Chondrocyte (in vitro differentiated cells): ENCODE measurements around the gene MOSMO. TPM values are rescaled to one million over a fixed set of nuclear protein-coding genes. Genes with fewer than 3 reads are reported as not detected.
"Not testable (repeated sequence)": the region's sequence is repeated elsewhere in the genome, so short reads cannot be mapped to it uniquely, and the experiment has no call there.

ENCODE experiments used
- DNase-seq: peaks from one replicate; pipeline ENCODE4 v3.0.0; 2021; ENCODE audit warnings: mixed read lengths, low spot score
- H3K27ac Mint-ChIP-seq: one replicate; pipeline ENCODE4 v1.8.0; 2021; ENCODE audit warnings: mild to moderate bottlenecking, moderate library complexity, mixed read lengths; ENCODE audit not compliant: unreplicated experiment
- H3K27me3 Mint-ChIP-seq: 2 replicates; pipeline ENCODE4 v1.8.0; 2021; ENCODE audit warnings: low read depth, mixed read lengths
- H3K36me3 Mint-ChIP-seq: 2 replicates; pipeline ENCODE4 v1.8.0; 2021; ENCODE audit warnings: low read depth, mixed read lengths
- H3K4me1 Mint-ChIP-seq: 2 replicates; pipeline ENCODE4 v1.8.0; 2021; ENCODE audit warnings: low read depth, mild to moderate bottlenecking, mixed read lengths
- H3K4me3 Mint-ChIP-seq: one replicate; pipeline ENCODE4 v1.8.0; 2021; ENCODE audit warnings: mild to moderate bottlenecking, moderate library complexity, mixed read lengths; ENCODE audit not compliant: unreplicated experiment
- H3K9me3 Mint-ChIP-seq: 2 replicates; pipeline ENCODE4 v1.8.0; 2021; ENCODE audit warnings: low read depth, mixed read lengths
- CTCF ChIP-seq: fragments of 200-600 bp; sonication (generic); IDR thresholded peaks from 2 replicates; pipeline ENCODE4 v1.5.0; 2021; ENCODE audit warnings: antibody characterized with exemption, mild to moderate bottlenecking, moderate library complexity
- total RNA-seq: library from RNA; stranded (reverse); gene quantifications from 3 replicates; pipeline ENCODE4 v1.2.1, GENCODE V29; 2021

Gene MOSMO
- total RNA-seq, 1 donor from 2014 or later = 9.7 TPM

GRCh38 chr16:22124583-22125284 is 116.8 kb downstream of the MOSMO start:
- H3K36me3 Mint-ChIP-seq = no peaks in the 10 kb centered on the region
- H3K4me3 Mint-ChIP-seq = no peak overlapping the region
- no peak for DNase-seq
- H3K4me1 Mint-ChIP-seq = no peaks in the 10 kb centered on the region
- H3K9me3 Mint-ChIP-seq = peaks cover 5% of the 10 kb centered on the region
- no peak overlapping the region for H3K27ac Mint-ChIP-seq
- H3K27me3 Mint-ChIP-seq = peaks cover 13% of the 10 kb centered on the region
- TF ChIP-seq CTCF = no peak

- no peak for DNase-seq
- H3K27ac Mint-ChIP-seq = no peak overlapping the region
- no peaks in the 10 kb centered on the region for H3K36me3 Mint-ChIP-seq
- no peak for TF ChIP-seq CTCF
- H3K4me3 Mint-ChIP-seq = no peak overlapping the region
- no peaks in the 10 kb centered on the region for H3K4me1 Mint-ChIP-seq
- H3K9me3 Mint-ChIP-seq = peaks cover 5% of the 10 kb centered on the region
- H3K27me3 Mint-ChIP-seq = peaks cover 13% of the 10 kb centered on the region
Measured at GRCh38 chr16:22126037-22126558, 118.2 kb downstream of the MOSMO start.

GRCh38 chr16:22128537-22128936 is 120.6 kb downstream of the MOSMO start:
- H3K9me3 Mint-ChIP-seq, H3K4me1 Mint-ChIP-seq, H3K27me3 Mint-ChIP-seq, DNase-seq, H3K27ac Mint-ChIP-seq, H3K36me3 Mint-ChIP-seq, H3K4me3 Mint-ChIP-seq: not testable (repeated sequence)

- Mint-ChIP-seq H3K9me3 (peaks cover 5% of the 10 kb centered on the region), H3K27me3 (peaks cover 12% of the 10 kb centered on the region)
Measured at GRCh38 chr16:22130528-22130927, 122.6 kb downstream of the MOSMO start.

GRCh38 chr16:22132801-22133200 is 124.9 kb downstream of the MOSMO start:
- no peak overlapping the region for H3K4me3 Mint-ChIP-seq
- no peaks in the 10 kb centered on the region for H3K4me1 Mint-ChIP-seq
- no peaks in the 10 kb centered on the region for H3K36me3 Mint-ChIP-seq
- DNase-seq = no peak
- H3K27ac Mint-ChIP-seq = no peak overlapping the region
- H3K9me3 Mint-ChIP-seq = peaks cover 5% of the 10 kb centered on the region
- peaks cover 24% of the 10 kb centered on the region for H3K27me3 Mint-ChIP-seq
- no peak for TF ChIP-seq CTCF

More at GRCh38 chr16:22130528-22130927, 122.6 kb downstream of the MOSMO start:
- DNase-seq = no peak
- no peak for TF ChIP-seq CTCF
- no peaks in the 10 kb centered on the region for H3K4me1 Mint-ChIP-seq
- no peak overlapping the region for H3K4me3 Mint-ChIP-seq
- no peak overlapping the region for H3K27ac Mint-ChIP-seq
- no peaks in the 10 kb centered on the region for H3K36me3 Mint-ChIP-seq

Other genes with a start within 250 kb of the MOSMO start
- gene NPIPB4, start 150.4 kb upstream of the MOSMO start, total RNA-seq = 78.5 to 116 TPM (median 81.4 TPM) in 3 replicates
- gene UQCRC2, start 54.8 kb upstream of the MOSMO start, total RNA-seq = 144 to 176 TPM (median 154 TPM) in 3 replicates
- not detected in 3 replicates for gene PDZD9, start 7.0 kb upstream of the MOSMO start, total RNA-seq
- not detected in 3 replicates for gene VWA3A, start 84.4 kb downstream of the MOSMO start, total RNA-seq
- not detected in 3 replicates for gene SDR42E2, start 154.4 kb downstream of the MOSMO start, total RNA-seq
- 32.6 to 37.5 TPM (median 34.3 TPM) in 3 replicates for gene EEF2K, start 198.2 kb downstream of the MOSMO start, total RNA-seq